ENCODE results near the gene NME4.
"Not testable (repeated sequence)": the region's sequence is repeated elsewhere in the genome, so short reads cannot be mapped to it uniquely, and the experiment has no call there.

Gene NME4

DNA sequence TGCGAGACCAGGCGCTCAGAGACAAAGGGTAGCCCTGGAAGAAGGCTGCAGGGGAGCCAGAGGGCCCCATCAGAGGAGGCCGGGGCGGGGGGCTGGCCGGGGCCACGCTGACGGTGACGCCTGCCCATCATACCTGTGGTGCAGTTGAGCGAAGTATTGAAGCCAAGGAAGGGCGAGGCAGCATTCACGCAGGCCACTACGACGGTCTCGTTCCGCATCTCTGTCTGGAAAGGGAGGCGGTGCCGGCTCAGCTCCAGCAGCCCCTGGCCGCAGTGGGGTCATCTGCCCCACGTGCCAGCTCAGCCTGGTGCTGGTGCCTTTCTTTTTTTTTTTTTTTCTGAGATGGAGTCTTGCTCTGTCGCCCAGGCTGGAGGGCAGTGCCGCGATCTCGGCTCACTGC, 21.8 kb upstream of the NME4 start:
- Mint-ChIP-seq H3K9me3 (no peaks in the 10 kb centered on the region), H3K4me1 (peaks cover 12% of the 10 kb centered on the region)

DNA sequence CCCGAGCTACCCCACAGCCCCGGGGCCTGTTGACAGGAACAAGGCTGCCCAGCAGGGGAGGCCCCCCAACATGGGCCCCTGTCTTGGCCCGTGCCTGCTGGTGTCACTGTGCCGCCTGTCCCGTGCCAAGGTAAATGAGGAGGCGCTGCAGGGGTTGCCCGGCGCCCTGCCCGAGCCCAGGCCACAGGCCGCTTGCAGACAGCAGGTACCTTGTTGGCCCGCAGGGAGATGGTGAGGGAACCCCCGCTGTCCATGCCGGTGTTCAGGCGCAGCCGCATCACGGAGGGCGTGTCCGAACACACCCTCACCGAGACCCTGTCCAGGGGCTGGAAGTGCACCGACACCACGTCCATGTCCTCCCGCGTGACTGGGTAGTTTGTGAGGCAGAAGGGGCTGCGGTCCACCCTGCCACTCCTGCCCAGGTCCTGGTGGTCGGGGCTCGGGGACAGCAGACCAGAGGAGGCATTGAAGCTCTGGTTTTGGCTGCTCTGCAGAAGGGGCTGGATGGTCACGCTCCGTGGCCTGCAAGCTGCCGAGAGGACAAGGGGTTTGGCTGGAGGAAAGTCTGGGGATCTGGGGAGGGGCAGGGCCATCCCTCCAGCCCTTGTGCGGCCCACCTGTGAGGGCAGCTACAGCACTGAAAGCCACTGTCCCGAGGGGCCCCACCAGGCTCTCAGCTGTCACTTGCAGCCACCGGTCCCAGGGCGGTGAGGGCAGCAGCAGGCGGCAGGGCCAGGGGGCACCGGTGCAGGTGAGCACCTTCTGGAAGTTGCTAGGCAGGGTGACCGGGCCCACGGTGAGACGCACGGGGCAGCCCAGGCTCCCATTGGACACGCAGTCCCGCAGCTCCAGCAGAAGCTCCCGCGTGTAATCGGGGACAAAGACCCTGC, 20.8 kb upstream of the NME4 start:
- H3K9me3 Mint-ChIP-seq: no peaks in the 10 kb centered on the region
- H3K4me3 Mint-ChIP-seq: no peak overlapping the region
- TF ChIP-seq, protein P1, sequence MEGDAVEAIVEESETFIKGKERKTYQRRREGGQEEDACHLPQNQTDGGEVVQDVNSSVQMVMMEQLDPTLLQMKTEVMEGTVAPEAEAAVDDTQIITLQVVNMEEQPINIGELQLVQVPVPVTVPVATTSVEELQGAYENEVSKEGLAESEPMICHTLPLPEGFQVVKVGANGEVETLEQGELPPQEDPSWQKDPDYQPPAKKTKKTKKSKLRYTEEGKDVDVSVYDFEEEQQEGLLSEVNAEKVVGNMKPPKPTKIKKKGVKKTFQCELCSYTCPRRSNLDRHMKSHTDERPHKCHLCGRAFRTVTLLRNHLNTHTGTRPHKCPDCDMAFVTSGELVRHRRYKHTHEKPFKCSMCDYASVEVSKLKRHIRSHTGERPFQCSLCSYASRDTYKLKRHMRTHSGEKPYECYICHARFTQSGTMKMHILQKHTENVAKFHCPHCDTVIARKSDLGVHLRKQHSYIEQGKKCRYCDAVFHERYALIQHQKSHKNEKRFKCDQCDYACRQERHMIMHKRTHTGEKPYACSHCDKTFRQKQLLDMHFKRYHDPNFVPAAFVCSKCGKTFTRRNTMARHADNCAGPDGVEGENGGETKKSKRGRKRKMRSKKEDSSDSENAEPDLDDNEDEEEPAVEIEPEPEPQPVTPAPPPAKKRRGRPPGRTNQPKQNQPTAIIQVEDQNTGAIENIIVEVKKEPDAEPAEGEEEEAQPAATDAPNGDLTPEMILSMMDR (IDR thresholded peaks at IDR 0.05; ENCODE audit: unreplicated experiment in 3 of 3): no peak
- peaks cover 4% of the 10 kb centered on the region for H3K36me3 Mint-ChIP-seq (ENCODE audit: low read depth)
- H3K4me1 Mint-ChIP-seq: peaks cover 4% of the 10 kb centered on the region
- H3K27me3 Mint-ChIP-seq (ENCODE audit: low read depth): no peaks in the 10 kb centered on the region
- no peak overlapping the region for H3K27ac Mint-ChIP-seq

More for the DNA sequence above, 21.8 kb upstream of the NME4 start:
- no peak overlapping the region for H3K27ac Mint-ChIP-seq
- H3K4me3 Mint-ChIP-seq: no peak overlapping the region
- peaks cover 4% of the 10 kb centered on the region for H3K36me3 Mint-ChIP-seq (ENCODE audit: low read depth)
- TF ChIP-seq, protein P1 (IDR thresholded peaks at IDR 0.05; ENCODE audit: unreplicated experiment in 3 of 3): no peak
- H3K27me3 Mint-ChIP-seq (ENCODE audit: low read depth): no peaks in the 10 kb centered on the region

DNA sequence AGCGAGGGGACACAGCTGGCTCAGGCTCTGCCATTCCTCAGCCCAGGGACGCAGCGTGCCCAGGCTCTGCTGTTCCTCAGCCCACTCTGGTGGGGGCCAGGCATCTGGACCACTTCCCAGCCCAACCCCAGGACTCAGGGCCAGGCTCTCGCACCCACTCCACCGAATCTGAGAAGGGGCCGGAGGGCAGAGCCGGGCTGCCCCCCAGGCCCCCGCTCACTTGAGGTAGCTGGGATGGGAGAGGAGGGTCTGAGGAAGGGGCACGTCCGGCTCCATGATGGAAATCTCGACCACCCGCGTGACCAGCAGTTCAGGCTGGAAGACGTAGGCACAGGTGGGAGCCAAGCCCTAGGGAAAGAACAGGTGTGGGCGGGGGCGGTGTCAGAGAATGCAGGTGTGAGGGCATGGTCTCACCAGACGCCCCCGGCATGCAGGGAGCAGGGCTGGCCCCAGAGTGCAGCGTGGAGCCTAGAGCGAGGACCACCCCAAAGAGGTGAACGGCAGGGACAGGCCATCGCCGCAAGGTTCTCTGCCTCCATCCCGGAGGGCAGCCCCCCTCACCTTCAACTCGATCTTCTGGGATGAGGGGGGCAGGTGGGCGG, 20.1 kb upstream of the NME4 start:
- H3K36me3 Mint-ChIP-seq (ENCODE audit: low read depth): peaks cover 4% of the 10 kb centered on the region
- no peaks in the 10 kb centered on the region for H3K27me3 Mint-ChIP-seq (ENCODE audit: low read depth)
- H3K4me3 Mint-ChIP-seq: no peak overlapping the region
- peaks cover under 1% of the 10 kb centered on the region for H3K4me1 Mint-ChIP-seq
- no peak overlapping the region for H3K27ac Mint-ChIP-seq
- H3K9me3 Mint-ChIP-seq: no peaks in the 10 kb centered on the region
- TF ChIP-seq, protein P1 (IDR thresholded peaks at IDR 0.05; ENCODE audit: unreplicated experiment in 3 of 3): no peak

DNA sequence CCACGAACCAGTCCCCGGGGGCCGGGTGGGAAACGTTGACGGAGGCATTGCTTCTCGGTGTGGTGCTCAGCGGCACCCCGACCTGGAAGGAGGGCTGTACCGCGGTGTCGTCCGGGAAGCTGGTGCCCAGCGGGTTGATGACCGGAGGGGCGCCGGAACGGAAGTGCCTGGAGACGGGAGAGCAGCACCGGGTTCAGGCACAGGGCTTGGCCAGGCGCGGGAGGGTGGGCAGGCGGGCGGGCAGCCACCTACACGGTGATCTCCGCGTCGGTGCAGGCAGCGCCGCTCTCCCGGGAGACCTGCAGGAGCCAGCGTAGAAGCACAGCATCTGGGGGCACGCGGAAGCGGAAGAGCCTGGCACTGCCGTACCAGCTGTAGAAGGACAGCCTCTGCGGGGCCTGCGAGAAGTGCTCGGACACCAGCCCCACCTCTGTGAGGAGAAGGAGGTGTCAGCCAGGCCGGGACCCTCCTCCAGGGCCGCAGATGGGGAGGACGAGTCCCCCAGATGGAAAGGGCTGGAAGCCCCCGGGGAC, 19.5 kb upstream of the NME4 start:
- H3K36me3 Mint-ChIP-seq (ENCODE audit: low read depth): peaks cover 4% of the 10 kb centered on the region

DNA sequence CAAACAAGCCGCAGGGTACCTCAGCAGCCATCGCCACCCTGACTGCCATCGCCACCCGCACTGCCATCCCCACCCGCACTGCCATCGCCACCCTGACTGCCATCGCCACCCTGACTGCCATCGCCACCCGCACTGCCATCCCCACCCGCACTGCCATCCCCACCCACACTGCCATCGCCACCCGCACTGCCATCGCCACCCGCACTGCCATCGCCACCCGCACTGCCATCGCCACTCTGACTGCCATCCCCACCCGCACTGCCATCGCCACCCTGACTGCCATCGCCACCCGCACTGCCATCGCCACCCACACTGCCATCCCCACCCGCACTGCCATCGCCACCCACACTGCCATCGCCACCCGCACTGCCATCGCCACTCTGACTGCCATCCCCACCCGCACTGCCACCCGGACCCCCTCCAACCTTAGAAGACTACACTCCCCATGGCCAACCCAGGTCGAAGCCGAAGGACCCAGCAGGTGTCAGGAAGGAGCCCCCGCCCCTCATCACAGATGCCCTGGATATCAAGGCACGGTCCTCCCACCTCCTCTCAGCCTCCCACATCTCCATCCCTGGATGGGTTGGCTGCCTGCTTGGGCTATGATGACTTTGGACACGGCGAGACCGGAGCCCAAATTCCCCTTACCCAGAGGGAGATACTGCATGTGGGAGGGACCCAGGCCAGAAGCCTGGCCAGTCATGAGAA, 18.7 kb upstream of the NME4 start:
- H3K4me3 Mint-ChIP-seq: peak overlapping the region; percentile 34 to 72 (median 64)
- not testable (repeated sequence) for H3K27me3 Mint-ChIP-seq (ENCODE audit: low read depth); H3K9me3 Mint-ChIP-seq; H3K27ac Mint-ChIP-seq; H3K36me3 Mint-ChIP-seq (ENCODE audit: low read depth); H3K4me1 Mint-ChIP-seq

More for the DNA sequence above, 19.5 kb upstream of the NME4 start:
- Mint-ChIP-seq H3K27ac (no peak overlapping the region), H3K27me3 (ENCODE audit: low read depth) (peaks cover under 1% of the 10 kb centered on the region), H3K9me3 (no peaks in the 10 kb centered on the region), H3K4me3 (no peak overlapping the region), H3K4me1 (peaks cover 2% of the 10 kb centered on the region)
- TF ChIP-seq, protein P1 (IDR thresholded peaks at IDR 0.05; ENCODE audit: unreplicated experiment in 3 of 3): no peak

DNA sequence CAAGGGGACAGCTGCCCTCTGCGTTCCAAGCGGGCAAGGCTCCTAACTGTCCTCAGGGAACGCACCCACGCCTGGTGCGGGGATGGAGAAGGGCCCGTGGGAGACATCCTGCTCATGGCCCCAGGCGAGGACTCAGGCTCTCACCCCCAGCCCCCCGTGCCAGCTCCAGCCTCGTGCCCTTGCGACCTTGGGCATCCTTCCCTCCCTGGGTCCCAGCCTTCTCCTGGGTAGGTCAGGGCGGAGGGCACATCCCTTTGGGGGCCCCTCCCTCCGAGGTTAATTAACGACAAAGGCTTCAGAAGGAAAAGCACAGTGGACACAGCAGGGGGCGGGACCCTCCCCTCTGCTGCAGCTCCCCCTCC, 18.2 kb upstream of the NME4 start:
- peaks cover 12% of the 10 kb centered on the region for H3K4me1 Mint-ChIP-seq
- H3K9me3 Mint-ChIP-seq: no peaks in the 10 kb centered on the region
- no peak overlapping the region for H3K27ac Mint-ChIP-seq
- H3K27me3 Mint-ChIP-seq (ENCODE audit: low read depth): peaks cover 11% of the 10 kb centered on the region
- TF ChIP-seq, protein P1 (IDR thresholded peaks at IDR 0.05; ENCODE audit: unreplicated experiment in 3 of 3): no peak
- H3K36me3 Mint-ChIP-seq (ENCODE audit: low read depth): no peaks in the 10 kb centered on the region
- peak overlapping the region; percentile 46 to 72 (median 64) for H3K4me3 Mint-ChIP-seq
